Ectodermal cell (in vitro differentiated cells): ENCODE results near the gene INPP5A.

Experiments
- H3K27ac ChIP-seq: 2 replicates; pipeline ENCODE4 v1.7.0; 2013; ENCODE audit warnings: mild to moderate bottlenecking, low read depth, low read length; ENCODE audit not compliant: insufficient read depth, poor library complexity, severe bottlenecking
- H3K27me3 ChIP-seq: 2 replicates; pipeline ENCODE4 v1.7.0; 2013; ENCODE audit warnings: mild to moderate bottlenecking, low read length; ENCODE audit not compliant: insufficient read depth, control insufficient read depth, poor library complexity, severe bottlenecking
- H3K36me3 ChIP-seq: one replicate; pipeline ENCODE4 v1.7.0; 2013; ENCODE audit warnings: low read length; ENCODE audit not compliant: control insufficient read depth, insufficient read depth
- H3K4me1 ChIP-seq: one replicate; pipeline ENCODE4 v1.7.0; 2013; ENCODE audit warnings: low read length; ENCODE audit not compliant: control insufficient read depth, insufficient read depth
- H3K4me3 ChIP-seq: 2 replicates; pipeline ENCODE4 v1.7.0; 2013; ENCODE audit warnings: low read depth, low read length, control low read depth; ENCODE audit not compliant: insufficient read depth
- H3K9me3 ChIP-seq: 2 replicates; pipeline ENCODE4 v1.7.0; 2013; ENCODE audit warnings: mild to moderate bottlenecking, low read length, moderate library complexity; ENCODE audit not compliant: control insufficient read depth
- WGBS, 2 experiments: methylation state at CpG; one replicate each; pipeline ENCODE4 v1.1.7; 2013; ENCODE audit warnings: missing lambda C conversion rate in 2 of 2; 5-methylcytosine and 5-hydroxymethylcytosine counted together

INPP5A gene

GRCh38 chr10:132496360-132497062 is 41.1 kb upstream of the INPP5A start:
- 88 to 89% methylated on average over 13 of the region's 13 CpGs for WGBS, 2 experiments
- H3K27me3 ChIP-seq: no peaks in the 10 kb centered on the region
- no peaks in the 10 kb centered on the region for H3K9me3 ChIP-seq
- no peak overlapping the region for H3K27ac ChIP-seq
- H3K4me3 ChIP-seq: no peak overlapping the region
- no peaks in the 10 kb centered on the region for H3K36me3 ChIP-seq
- H3K4me1 ChIP-seq: peaks cover 8% of the 10 kb centered on the region

DNA sequence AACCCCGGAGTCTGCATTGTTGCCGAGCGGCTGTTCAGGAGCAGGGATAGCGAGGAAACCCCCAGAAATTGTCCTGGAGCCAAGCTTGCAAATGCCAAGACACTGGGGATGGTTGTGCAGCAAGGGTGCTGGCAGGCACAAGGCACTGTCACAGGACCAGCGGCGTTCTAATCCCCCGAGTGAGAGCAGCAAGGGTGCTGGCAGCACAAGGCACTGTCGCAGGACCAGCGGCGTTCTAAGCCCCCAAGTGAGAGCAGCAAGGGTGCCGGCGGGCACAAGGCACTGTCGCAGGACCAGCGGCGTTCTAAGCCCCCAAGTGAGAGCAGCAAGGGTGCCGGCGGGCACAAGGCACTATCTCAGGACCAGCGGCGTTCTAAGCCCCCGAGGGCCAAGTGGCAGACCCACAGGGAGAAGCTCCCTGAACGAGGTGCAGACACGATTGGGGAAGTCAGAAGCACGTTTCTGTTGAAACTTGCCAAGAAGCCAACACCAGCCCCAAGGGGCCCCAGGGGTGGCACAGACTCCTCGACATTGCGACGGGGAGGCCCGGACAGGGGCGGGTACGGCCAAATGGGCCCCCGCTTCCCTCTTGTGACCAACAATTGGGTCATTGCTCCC is 40.4 kb upstream of the INPP5A start:
- Histone ChIP-seq H3K4me3 (no peak overlapping the region), H3K9me3 (no peaks in the 10 kb centered on the region), H3K27me3 (no peaks in the 10 kb centered on the region), H3K27ac (no peak overlapping the region), H3K4me1 (peaks cover 8% of the 10 kb centered on the region), H3K36me3 (no peaks in the 10 kb centered on the region)
- 91 to 93% methylated on average over 30 of the region's 30 CpGs for WGBS, 2 experiments

DNA sequence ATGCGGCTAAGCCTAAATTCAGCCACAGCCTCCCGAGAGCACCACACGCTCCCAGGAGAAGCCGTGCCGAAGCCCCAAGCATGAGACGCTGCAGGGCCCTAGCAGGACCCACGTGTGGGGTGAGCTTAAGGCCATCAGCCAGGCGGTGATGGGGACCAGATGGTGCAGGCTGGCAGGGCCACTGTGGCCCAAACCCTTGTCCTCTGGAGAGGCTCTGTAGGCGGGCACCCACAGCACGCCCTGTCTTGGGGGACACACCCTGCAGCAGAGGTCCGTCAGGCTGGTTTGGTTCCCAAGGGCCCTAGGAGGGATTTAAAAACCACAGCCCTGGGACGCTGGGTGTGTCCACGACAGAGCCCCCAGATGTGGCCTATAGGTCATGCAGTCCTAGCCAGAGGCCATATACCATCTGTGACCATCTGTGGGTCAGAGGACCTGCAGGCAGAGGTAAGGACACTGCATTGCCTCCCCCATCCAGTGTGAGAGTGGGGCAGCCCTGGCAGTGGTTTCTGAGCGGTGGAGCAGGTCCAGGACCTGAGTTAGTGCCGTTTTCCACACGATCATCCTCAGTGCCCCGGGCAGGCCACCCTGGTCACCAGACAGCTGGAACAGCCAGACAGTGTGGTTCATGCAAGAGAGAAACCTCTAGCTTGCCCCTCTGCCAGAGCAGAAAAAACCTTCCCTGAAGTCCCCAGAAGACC is 39.6 kb upstream of the INPP5A start:
- no peak overlapping the region for H3K27ac ChIP-seq
- no peaks in the 10 kb centered on the region for H3K9me3 ChIP-seq
- H3K4me1 ChIP-seq: no peaks in the 10 kb centered on the region
- H3K36me3 ChIP-seq: no peaks in the 10 kb centered on the region
- no peaks in the 10 kb centered on the region for H3K27me3 ChIP-seq
- H3K4me3 ChIP-seq: no peak overlapping the region
- WGBS, 2 experiments: 93% methylated on average over 17 of the region's 17 CpGs

GRCh38 chr10:132498562-132499366 is 38.8 kb upstream of the INPP5A start:
- H3K4me3 ChIP-seq: no peak overlapping the region
- H3K9me3 ChIP-seq: no peaks in the 10 kb centered on the region
- WGBS, 2 experiments: 89 to 91% methylated on average over 15 of the region's 15 CpGs
- H3K27ac ChIP-seq: no peak overlapping the region
- H3K4me1 ChIP-seq: no peaks in the 10 kb centered on the region
- H3K27me3 ChIP-seq: no peaks in the 10 kb centered on the region
- H3K36me3 ChIP-seq: no peaks in the 10 kb centered on the region

- H3K4me3 ChIP-seq: no peak overlapping the region
- H3K27ac ChIP-seq: no peak overlapping the region
- 87 to 89% methylated on average over 10 of the region's 10 CpGs for WGBS, 2 experiments
- H3K36me3 ChIP-seq: no peaks in the 10 kb centered on the region
- H3K27me3 ChIP-seq: no peaks in the 10 kb centered on the region
- H3K4me1 ChIP-seq: no peaks in the 10 kb centered on the region
- no peaks in the 10 kb centered on the region for H3K9me3 ChIP-seq
Measured at GRCh38 chr10:132499367-132499685, 38.3 kb upstream of the INPP5A start.

DNA sequence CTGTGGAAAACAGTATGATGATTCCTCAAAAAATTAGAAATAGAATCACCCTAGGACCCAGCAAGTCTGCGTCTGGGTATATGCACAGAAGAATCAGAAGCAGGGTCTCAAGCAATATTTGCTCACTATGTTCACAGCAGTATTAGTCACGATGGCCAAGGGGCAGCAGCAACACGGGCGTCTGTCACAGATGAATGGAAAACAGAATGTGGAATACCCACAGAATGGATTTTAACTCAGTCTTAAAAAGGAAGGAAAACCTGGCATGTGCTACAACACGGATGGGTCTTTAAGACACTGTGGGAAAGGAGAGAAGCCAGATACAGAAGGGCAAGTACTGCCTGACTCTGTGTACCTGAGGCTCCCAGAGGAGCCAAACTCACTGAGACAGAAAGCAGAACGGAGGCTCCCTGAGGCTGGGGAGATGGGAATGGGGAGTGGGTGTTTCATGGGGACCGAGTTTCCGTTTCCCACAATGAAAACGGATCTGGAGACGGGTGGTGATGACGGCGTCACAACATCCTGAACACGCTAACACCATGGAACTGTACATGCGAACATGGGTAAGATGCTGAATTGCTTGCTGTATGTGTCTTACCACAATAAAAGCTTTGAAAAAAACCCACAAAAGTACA is 36.7 kb upstream of the INPP5A start:
- Histone ChIP-seq H3K4me1 (no peaks in the 10 kb centered on the region), H3K36me3 (no peaks in the 10 kb centered on the region), H3K27me3 (no peaks in the 10 kb centered on the region), H3K4me3 (no peak overlapping the region), H3K9me3 (no peaks in the 10 kb centered on the region), H3K27ac (no peak overlapping the region)
- 88 to 93% methylated on average over 14 of the region's 14 CpGs for WGBS, 2 experiments

- H3K27me3 ChIP-seq: no peaks in the 10 kb centered on the region
- 83 to 84% methylated on average over 32 of the region's 32 CpGs for WGBS, 2 experiments
- no peak overlapping the region for H3K27ac ChIP-seq
- H3K4me1 ChIP-seq: no peaks in the 10 kb centered on the region
- H3K9me3 ChIP-seq: no peaks in the 10 kb centered on the region
- H3K4me3 ChIP-seq: no peak overlapping the region
- H3K36me3 ChIP-seq: no peaks in the 10 kb centered on the region
Measured at GRCh38 chr10:132502544-132503300, 34.9 kb upstream of the INPP5A start.

DNA sequence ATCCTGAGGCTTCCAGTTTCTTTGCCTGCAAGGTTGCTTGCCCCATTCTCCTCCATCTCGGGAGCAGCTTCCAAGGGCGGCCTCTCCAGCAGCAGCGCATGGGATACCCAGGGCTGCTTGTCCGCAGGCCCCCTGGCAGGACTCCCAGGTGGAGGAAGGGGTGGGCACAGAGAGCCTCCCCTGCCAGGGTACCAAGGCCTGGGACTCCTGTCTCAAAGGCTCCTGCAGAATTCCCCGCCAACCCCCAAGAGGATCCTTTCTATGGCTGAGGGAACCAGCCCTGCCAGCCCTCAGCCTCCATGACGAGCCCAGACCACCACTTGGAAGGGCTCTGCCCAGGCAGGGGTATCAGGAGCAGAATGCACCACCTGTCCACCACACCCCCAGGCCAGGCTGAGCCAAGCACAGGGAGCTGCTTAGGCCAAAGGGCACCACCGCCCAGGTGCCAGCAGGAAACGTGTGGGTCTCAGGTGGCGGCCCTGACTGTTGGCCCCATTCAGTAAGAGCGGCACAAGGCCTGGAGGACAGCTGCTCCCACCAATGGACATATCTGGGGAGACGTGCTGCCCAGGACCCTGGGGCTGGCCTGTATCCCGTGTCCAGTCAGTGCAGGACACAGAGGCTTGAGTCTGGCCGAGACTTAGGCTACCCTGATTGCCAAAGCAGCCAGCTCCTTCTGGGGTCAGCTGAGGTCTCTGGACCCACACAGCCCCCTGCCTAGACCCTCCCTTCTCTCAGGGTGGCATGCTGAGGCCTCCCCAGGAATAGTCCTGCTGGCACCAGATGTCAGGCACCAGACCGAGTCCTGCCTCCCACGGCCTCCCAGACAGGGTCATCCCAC is 33.8 kb upstream of the INPP5A start:
- Histone ChIP-seq H3K4me1 (no peaks in the 10 kb centered on the region), H3K36me3 (no peaks in the 10 kb centered on the region), H3K4me3 (no peak overlapping the region), H3K9me3 (no peaks in the 10 kb centered on the region), H3K27ac (no peak overlapping the region), H3K27me3 (no peaks in the 10 kb centered on the region)
- WGBS, 2 experiments: 91% methylated on average over 15 of the region's 15 CpGs
